GM12864 (cell line): ENCODE data around the gene LITAFD.

Source experiments
- DNase-seq: peaks from one replicate; pipeline ENCODE4 v3.0.0-alpha.2; 2011; ENCODE audit warnings: low read depth
- H3K4me3 ChIP-seq: 2 replicates; pipeline ENCODE4 v1.5.1; 2011; ENCODE audit warnings: mild to moderate bottlenecking, low read depth, low read length, control low read depth
- CTCF ChIP-seq: IDR thresholded peaks from 2 replicates; pipeline ENCODE4 v1.5.1; 2011; ENCODE audit warnings: low read depth, mild to moderate bottlenecking, moderate library complexity, low read length, control low read depth, inconsistent platforms; ENCODE audit errors: missing control alignments

LITAFD gene

GRCh38 chr16:8852534-8852933 is 29.6 kb upstream of the LITAFD start:
- no peak overlapping the region for H3K4me3 ChIP-seq
- no peak for TF ChIP-seq CTCF

GRCh38 chr16:8853150-8853549 is 29.0 kb upstream of the LITAFD start:
- no peak for DNase-seq
- H3K4me3 ChIP-seq, result no peak overlapping the region
- no peak for TF ChIP-seq CTCF

More at GRCh38 chr16:8852534-8852933, 29.6 kb upstream of the LITAFD start:
- DNase-seq, result no peak

GRCh38 chr16:8853611-8854010 is 28.5 kb upstream of the LITAFD start:
- no peak overlapping the region for H3K4me3 ChIP-seq
- DNase-seq, result no peak
- TF ChIP-seq CTCF, result no peak

GRCh38 chr16:8854298-8854948 is 27.7 kb upstream of the LITAFD start:
- no peak for TF ChIP-seq CTCF
- no peak overlapping the region for H3K4me3 ChIP-seq
- DNase-seq, result no peak

- no peak overlapping the region for H3K4me3 ChIP-seq
- DNase-seq, result no peak
- peak; percentile 22 for TF ChIP-seq CTCF
These were observed 26.9 kb upstream of the LITAFD start for GRCh38 chr16:8855051-8855786.

- H3K4me3 ChIP-seq, result no peak overlapping the region
- TF ChIP-seq CTCF, result no peak
- no peak for DNase-seq
These were observed 26.2 kb upstream of the LITAFD start for GRCh38 chr16:8855972-8856371.
